B cell (primary cell): ENCODE measurements around the gene FBXO42. TPM values are rescaled to one million over a fixed set of nuclear protein-coding genes. Genes with fewer than 3 reads are reported as not detected.

Experiments
- ATAC-seq: fragments of 200-7000 bp; cut with Tn5 transposase; one replicate; pipeline ENCODE4 v1.10.0; 2021; ENCODE audit warnings: low read depth, mild to moderate bottlenecking, moderate number of reproducible peaks, moderate library complexity
- CTCF ChIA-PET: fragments of 350-600 bp; sonication (Branson Sonifier 250); formaldehyde crosslinking; loops from one replicate; lab custom pipeline; 2021; ENCODE audit warnings: antibody characterized with exemption, inconsistent platforms; lab: Charles Lee
- POLR2A ChIA-PET: fragments of 350-600 bp; sonication (Branson Sonifier 250); formaldehyde crosslinking; loops from one replicate; lab custom pipeline; 2021; ENCODE audit warnings: antibody characterized with exemption; lab: Charles Lee
- DNase-seq: peaks from one replicate; pipeline ENCODE4 v3.0.0; 2013
- H2AFZ ChIP-seq: 2 replicates; pipeline ENCODE4 v1.6.1; 2012; ENCODE audit warnings: mild to moderate bottlenecking, low read depth, low read length; ENCODE audit not compliant: insufficient read depth, poor library complexity, severe bottlenecking
- H3K27ac ChIP-seq, 2 donors: 1 replicate in 1 of 2; 2 replicates in 1 of 2; pipeline ENCODE4 v1.5.1; 2012 to 2013; ENCODE audit warnings: low read length in 2 of 2, mild to moderate bottlenecking in 2 of 2, moderate library complexity in 1 of 2
- H3K27me3 ChIP-seq, 4 experiments: fragments of 200-600 bp in 1 of 4; sonication (generic) in 1 of 4; replicated peaks in 1 of 4; 1 replicate in 2 of 4; 2 replicates in 2 of 4; pipeline versions ENCODE4 v1.6.1 to v1.7.0; 2013 to 2016; ENCODE audit warnings: low read length in 3 of 4, mild to moderate bottlenecking in 2 of 4, mixed read lengths in 1 of 4, moderate library complexity in 1 of 4; ENCODE audit not compliant: insufficient read depth in 4 of 4, control insufficient read depth in 3 of 4; ENCODE audit errors: control extremely low read depth in 1 of 4
- H3K36me3 ChIP-seq, 2 experiments: replicated peaks in 1 of 2; 1 replicate in 1 of 2; 2 replicates in 1 of 2; pipeline versions ENCODE4 v1.6.1 to v1.7.1; 2013; ENCODE audit warnings: low read length in 1 of 2; ENCODE audit not compliant: insufficient read depth in 2 of 2, control insufficient read depth in 1 of 2; ENCODE audit errors: control extremely low read depth in 1 of 2, extremely low read depth in 1 of 2
- H3K4me1 ChIP-seq, 2 donors: fragments of 200-600 bp in 1 of 2; sonication (generic) in 1 of 2; 1 replicate in 1 of 2; 2 replicates in 1 of 2; pipeline versions ENCODE4 v1.5.1 to v1.6.1; 2013 to 2017; ENCODE audit warnings: low read length in 2 of 2; ENCODE audit not compliant: control insufficient read depth in 2 of 2, insufficient read depth in 2 of 2
- H3K4me2 ChIP-seq: replicated peaks from 2 replicates; pipeline ENCODE3; 2012; ENCODE audit warnings: mild to moderate bottlenecking, low read depth, low read length; ENCODE audit not compliant: poor library complexity, severe bottlenecking
- H3K4me3 ChIP-seq, 5 experiments: fragments of 200-600 bp in 1 of 5; sonication (generic) in 1 of 5; 1 replicate in 3 of 5; 2 replicates in 2 of 5; pipeline versions ENCODE4 v1.5.1 to v1.7.0; 2011 to 2016; ENCODE audit warnings: low read length in 4 of 5, mild to moderate bottlenecking in 4 of 5, low read depth in 2 of 5, control low read depth in 1 of 5, moderate library complexity in 1 of 5; ENCODE audit not compliant: insufficient read depth in 1 of 5; ENCODE audit errors: control extremely low read depth in 1 of 5, extremely low read depth in 1 of 5
- H3K79me2 ChIP-seq: fragments of 200-600 bp; sonication (generic); one replicate; pipeline ENCODE4 v1.6.0; 2016; ENCODE audit warnings: low read length; ENCODE audit not compliant: control insufficient read depth, insufficient read depth
- H3K9ac ChIP-seq: fragments of 200-600 bp; sonication (generic); 2 replicates; pipeline ENCODE4 v1.6.1; 2017; ENCODE audit warnings: mild to moderate bottlenecking, low read length, moderate library complexity
- H3K9me3 ChIP-seq, 3 donors: one replicate each; pipeline versions ENCODE4 v1.6.1 to v1.7.1; 2013; ENCODE audit warnings: low read length in 2 of 3; ENCODE audit not compliant: control insufficient read depth in 2 of 3, insufficient read depth in 1 of 3; ENCODE audit errors: control extremely low read depth in 1 of 3
- H4K20me1 ChIP-seq: 2 replicates; pipeline ENCODE4 v1.6.0; 2012; ENCODE audit warnings: mild to moderate bottlenecking, low read length; ENCODE audit not compliant: insufficient read depth, control insufficient read depth, poor library complexity, severe bottlenecking
- H3K27ac Mint-ChIP-seq: one replicate; pipeline ENCODE4 v1.8.0; 2021; ENCODE audit warnings: mixed read lengths
- H3K27me3 Mint-ChIP-seq: one replicate; pipeline ENCODE4 v1.8.0; 2021; ENCODE audit warnings: mixed read lengths
- H3K4me1 Mint-ChIP-seq: one replicate; pipeline ENCODE4 v1.8.0; 2021; ENCODE audit warnings: mixed read lengths
- H3K4me3 Mint-ChIP-seq: one replicate; pipeline ENCODE4 v1.8.0; 2021; ENCODE audit warnings: mixed read lengths
- H3K9me3 Mint-ChIP-seq: one replicate; pipeline ENCODE4 v1.8.0; 2022; ENCODE audit warnings: mixed read lengths; ENCODE audit not compliant: insufficient read depth
- CTCF ChIP-seq: fragments of 200-600 bp; IDR thresholded peaks from one replicate; pipeline ENCODE4 v1.8.0; 2022; ENCODE audit warnings: antibody characterized with exemption, mild to moderate bottlenecking
- EZH2 ChIP-seq: IDR thresholded peaks from 2 replicates; pipeline ENCODE4 v1.6.1; 2012; ENCODE audit warnings: borderline replicate concordance, low read depth, mild to moderate bottlenecking, moderate library complexity, low read length; ENCODE audit not compliant: insufficient read depth, poor library complexity, severe bottlenecking
- WGBS: methylation state at CpG from one replicate; pipeline ENCODE4 v1.1.5; 2013; ENCODE audit warnings: missing lambda C conversion rate; ENCODE audit not compliant: insufficient coverage; 5-methylcytosine and 5-hydroxymethylcytosine counted together
- intact Hi-C: fragments of 100-400 bp; cut with micrococcal nuclease; formaldehyde crosslinking; loops from one replicate; pipeline ENCODE4 v1.10.0; 2022
- polyA plus RNA-seq: library from polyadenylated mRNA; depleted of rRNA; stranded (reverse); fragments of >200 nt; gene quantifications from 2 replicates; pipeline ENCODE4 v1.2.3, GENCODE V29; 2012
- total RNA-seq, 2 donors: library from RNA; stranded (reverse); fragments of 120-200 nt in 1 of 2; gene quantifications; 1 replicate in 1 of 2; 2 replicates in 1 of 2; pipeline versions ENCODE4 v1.2.3 to v1.2.4, GENCODE V29; 2013 to 2022

The FBXO42 gene
- total and polyA plus RNA-seq, 2 donors (not counting 1 experiment from before 2014, with no cell fraction given): 17.2 to 33.1 TPM

- Mint-ChIP-seq H3K27me3 (peaks cover 2% of the 10 kb centered on the region), H3K9me3 (no peaks in the 10 kb centered on the region), H3K27ac (no peak overlapping the region), H3K4me3 (peak overlapping the region; percentile 49), H3K4me1 (peaks cover 10% of the 10 kb centered on the region)
- POLR2A ChIA-PET: no interaction called here
- H3K27me3 ChIP-seq: peaks cover 0 to 3% (median 0%) of the 10 kb centered on the region in 4 experiments
- H3K4me3 ChIP-seq: no peak overlapping the region
- H3K4me1 ChIP-seq: peaks cover 12 to 17% of the 10 kb centered on the region in 2 donors
- H3K79me2 ChIP-seq: peaks cover 8% of the 10 kb centered on the region
- intact Hi-C loops: no loop called here
- ATAC-seq (no peak), DNase-seq (no peak)
- no peak overlapping the region for H3K27ac ChIP-seq
- H4K20me1 ChIP-seq: peaks cover 12% of the 10 kb centered on the region
- no peak overlapping the region for H2AFZ ChIP-seq
- CTCF ChIA-PET: no interaction called here
- no peak overlapping the region for H3K4me2 ChIP-seq
- no peak overlapping the region for H3K9ac ChIP-seq
- TF ChIP-seq CTCF (no peak), EZH2 (no peak)
- H3K36me3 ChIP-seq: no peaks in the 10 kb centered on the region
- 85% methylated on average over 7 of the region's 11 CpGs for WGBS
- no peaks in the 10 kb centered on the region for H3K9me3 ChIP-seq
These were observed 142.4 kb downstream of the FBXO42 start for GRCh38 chr1:16209847-16210407.

- no peak overlapping the region for H3K4me2 ChIP-seq
- peak overlapping the region; percentile 49 for H3K4me3 Mint-ChIP-seq
These were observed 143.0 kb downstream of the FBXO42 start for GRCh38 chr1:16209132-16209846.

More at GRCh38 chr1:16209132-16209846, 143.0 kb downstream of the FBXO42 start:
- Histone ChIP-seq H4K20me1 (peaks cover 15% of the 10 kb centered on the region), H3K27ac (no peak overlapping the region), H3K9ac (no peak overlapping the region), H3K36me3 (peaks cover 0 to 3% of the 10 kb centered on the region in 2 experiments), H3K4me3 (no peak overlapping the region), H2AFZ (no peak overlapping the region), H3K79me2 (peaks cover 8% of the 10 kb centered on the region), H3K4me1 (peaks cover 12 to 17% of the 10 kb centered on the region in 2 donors), H3K9me3 (no peaks in the 10 kb centered on the region), H3K27me3 (peaks cover 0 to 3% (median 0%) of the 10 kb centered on the region in 4 experiments)
- ChIA-PET CTCF (interaction anchor here (1.0 kb wide), 1 partner anchor 8 kb away, joined by 4 read pairs; no protein-coding TSS in a partner anchor), POLR2A (no interaction called here)
- Mint-ChIP-seq H3K4me1 (peaks cover 10% of the 10 kb centered on the region), H3K27ac (no peak overlapping the region), H3K9me3 (no peaks in the 10 kb centered on the region), H3K27me3 (peaks cover 2% of the 10 kb centered on the region)
- intact Hi-C loops: no loop called here
- WGBS: 96% methylated on average over 7 of the region's 9 CpGs
- no peak for ATAC-seq
- DNase-seq: no peak
- TF ChIP-seq EZH2: no peak
- no peak for TF ChIP-seq CTCF
